EL (cell line): ENCODE results near the gene GALNT17.
"Not testable (repeated sequence)": the region's sequence is repeated elsewhere in the genome, so short reads cannot be mapped to it uniquely, and the experiment has no call there.

Experiments used
- DNase-seq: peaks from one replicate; pipeline ENCODE4 v3.0.0-alpha.2; 2016

Gene GALNT17

DNA sequence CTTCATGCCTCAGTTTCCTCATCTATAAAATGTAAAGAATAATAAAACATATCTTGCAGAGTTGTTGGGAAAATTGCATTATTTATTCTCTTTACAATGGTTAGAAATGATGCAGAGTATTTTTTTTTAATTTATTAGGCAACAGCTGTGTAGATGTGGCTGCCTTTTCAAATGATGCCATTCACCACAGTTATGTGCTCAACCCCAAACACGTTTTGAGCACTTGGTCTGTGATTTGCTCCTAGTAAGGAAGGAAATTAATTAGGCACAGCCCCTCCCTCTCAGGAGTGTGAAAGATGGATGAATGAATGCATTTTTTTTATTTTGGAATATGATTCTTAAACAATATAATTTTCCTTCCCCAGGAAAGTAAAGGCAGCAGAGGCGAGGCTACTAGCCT, 575.1 kb downstream of the GALNT17 start:
- DNase-seq = no peak

DNA sequence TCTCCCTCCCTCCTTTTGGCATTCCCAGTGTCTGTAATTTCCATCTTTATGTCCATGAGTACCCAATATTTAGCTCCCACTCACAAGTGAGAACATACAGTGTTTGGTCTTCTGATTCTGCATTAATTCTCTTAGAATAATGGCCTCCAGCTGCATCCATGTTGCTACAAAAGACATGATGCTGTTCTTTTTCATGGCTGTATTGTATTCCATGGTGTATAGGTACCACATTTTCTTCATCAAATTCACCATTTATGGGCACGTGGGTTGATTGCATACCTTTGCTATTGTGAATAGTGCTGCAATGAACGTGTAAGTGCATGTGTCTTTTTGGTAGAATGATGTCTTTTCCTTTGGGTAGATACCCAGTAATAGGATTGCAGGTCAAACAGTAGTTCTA, 576.8 kb downstream of the GALNT17 start:
- no peak for DNase-seq

DNA sequence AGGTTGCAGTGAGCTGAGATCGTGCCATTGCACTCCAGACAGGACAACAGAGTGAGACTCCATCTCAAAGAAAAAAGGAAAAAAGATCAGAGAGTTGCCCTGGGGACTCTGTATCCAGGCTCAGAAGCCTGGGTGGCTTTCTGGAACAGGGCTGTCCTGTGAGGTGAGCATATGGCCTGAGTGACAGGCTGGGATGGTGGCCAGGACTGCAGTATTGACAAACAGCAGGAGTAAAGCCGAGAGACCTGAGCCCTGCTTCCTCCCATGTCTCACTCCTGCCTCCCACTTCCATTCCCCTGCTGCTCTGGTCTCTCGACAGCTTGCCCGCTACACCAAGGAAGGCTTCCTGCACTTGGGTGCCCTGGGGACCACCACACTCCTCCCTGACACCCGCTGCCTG, 578.5 kb downstream of the GALNT17 start:
- DNase-seq = no peak

DNA sequence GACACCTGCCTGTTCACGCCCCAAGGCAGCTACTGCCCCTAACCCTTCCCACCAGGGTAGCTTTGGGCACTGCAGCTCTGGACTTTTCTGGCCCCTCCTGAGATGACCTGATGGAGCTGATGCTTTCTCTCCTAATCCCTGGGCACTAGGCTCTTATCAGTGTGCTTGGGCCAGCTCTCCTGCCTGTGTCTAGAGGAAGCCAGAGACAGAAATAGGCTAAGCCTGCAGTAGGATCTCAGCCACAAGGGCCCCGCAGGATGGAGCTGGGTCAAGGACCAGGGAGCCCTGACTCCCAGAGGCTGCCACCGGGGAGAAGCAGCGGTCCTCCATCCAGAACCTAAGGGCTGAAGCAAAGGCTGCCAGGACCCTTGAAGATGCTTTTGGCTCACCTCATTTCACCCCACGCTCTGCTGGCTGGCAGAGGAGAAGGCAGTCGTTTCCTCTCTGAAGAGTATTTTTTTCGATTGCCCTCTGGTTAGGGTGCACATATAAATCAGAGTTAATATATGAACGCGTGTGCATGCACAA, 580.8 kb downstream of the GALNT17 start:
- no peak for DNase-seq

DNA sequence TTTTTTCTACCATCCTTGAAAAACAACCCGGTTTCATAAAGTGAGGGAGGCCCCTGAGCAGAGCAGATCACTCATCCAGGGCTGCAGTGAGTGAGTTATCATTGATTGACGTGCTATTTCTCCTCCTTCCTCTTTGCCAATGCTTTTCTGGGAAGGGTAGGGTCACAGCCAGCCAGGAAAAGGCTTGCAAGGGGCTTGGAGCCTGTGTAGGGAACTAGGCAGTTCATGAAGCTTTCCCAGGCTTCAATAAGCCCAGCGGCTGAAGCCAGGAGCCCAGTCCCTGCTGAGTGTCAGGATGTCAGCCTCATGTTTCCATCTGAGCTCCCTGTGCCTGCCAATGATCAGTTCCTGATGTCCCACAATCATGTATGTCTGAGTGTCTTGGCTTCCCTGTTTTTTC, 584.7 kb downstream of the GALNT17 start:
- no peak for DNase-seq

DNA sequence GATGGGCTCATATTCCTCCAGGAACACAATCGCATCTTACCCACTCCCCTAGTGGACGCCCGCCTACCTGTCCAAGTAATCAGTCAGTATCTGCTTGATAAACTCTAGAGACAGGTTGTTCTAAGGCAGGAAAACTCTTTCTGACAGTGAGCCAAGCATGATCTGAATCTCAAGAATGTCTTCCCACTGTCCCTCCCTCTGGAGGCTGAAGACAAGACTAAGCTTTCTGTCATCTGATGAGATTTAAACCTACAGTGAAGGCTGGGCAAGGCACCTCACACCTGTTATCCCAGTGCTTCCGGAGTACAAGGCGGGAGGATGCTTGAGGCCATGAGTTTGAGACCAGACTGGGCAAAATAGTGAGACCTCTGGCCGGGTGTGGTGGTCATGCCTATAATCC, 586.6 kb downstream of the GALNT17 start:
- DNase-seq = no peak

DNA sequence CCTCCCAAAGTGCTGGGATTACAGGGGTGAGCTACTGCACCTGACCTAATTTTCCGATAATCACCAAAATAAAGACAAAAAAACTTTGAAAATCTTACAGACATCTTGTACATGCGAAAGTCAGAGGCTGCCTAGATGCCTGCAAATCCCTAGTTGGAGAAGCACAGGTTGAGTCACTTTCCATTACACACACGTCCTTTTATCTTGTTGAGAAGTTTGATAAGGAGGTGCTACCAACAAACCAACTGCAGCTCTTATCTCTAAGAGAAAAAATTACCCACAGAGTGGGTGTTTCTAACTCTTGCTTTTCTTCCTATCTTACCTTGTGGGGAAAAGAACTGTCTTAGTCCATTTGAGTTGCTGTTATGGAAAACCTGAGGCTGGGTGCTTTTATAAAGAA, 589.8 kb downstream of the GALNT17 start:
- DNase-seq = no peak

DNA sequence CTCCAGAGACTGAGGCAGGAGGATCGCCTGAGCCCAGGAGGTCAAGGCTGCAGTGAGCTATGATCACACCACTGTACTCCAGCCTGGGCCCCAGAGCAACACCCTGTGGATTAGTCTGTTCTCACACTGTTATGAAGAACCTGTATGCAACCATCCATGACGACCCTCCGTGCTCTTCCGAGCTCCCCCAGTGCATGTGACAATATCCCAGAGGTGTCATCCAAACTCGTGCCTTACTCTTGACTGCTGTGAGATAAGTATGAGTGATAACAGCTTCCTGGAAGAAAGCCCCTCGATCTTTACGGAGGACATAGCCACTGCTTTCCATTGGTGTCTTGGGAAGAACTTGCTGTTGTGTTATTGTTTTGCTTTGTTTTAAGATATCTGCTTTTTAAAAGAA, 591.9 kb downstream of the GALNT17 start:
- DNase-seq = no peak

DNA sequence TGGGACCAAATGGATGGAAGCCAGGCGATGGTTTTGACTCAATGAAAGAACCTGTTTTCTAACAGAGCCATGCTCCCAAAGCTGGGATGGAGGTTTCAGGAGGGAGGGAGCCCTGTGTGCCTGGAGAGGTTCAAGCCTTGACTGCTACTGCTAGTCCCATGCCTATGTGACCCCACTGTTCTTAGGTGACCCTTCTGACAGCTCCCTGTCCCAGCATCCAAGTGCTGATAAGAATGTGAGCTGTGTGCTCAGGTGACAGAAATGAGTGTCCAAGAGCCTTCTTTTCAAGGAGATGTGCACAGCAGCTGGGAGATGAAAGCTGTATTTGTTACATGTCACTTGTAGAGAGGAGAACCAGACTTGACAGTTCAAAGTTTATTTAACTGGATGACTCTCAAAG, 595.4 kb downstream of the GALNT17 start:
- no peak for DNase-seq

DNA sequence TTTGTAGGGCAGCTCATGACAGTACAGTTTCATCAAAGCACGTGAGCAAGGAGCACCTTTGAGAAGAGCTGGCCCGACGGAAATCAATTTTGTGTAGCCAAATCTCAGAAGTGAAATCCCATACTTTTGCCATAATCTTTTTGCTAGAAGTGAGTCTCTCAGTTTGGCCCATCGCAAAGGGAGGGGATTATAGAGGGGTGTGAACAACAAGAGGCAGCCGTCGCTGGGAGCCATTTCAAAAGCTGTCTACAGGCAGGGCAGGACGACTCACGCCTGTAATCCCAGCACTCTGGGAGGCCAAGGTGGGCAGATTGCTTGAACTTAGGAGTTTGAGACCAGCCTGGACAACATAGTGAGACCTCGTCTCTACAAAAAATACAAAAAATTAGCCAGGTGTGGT, 599.8 kb downstream of the GALNT17 start:
- DNase-seq = no peak

DNA sequence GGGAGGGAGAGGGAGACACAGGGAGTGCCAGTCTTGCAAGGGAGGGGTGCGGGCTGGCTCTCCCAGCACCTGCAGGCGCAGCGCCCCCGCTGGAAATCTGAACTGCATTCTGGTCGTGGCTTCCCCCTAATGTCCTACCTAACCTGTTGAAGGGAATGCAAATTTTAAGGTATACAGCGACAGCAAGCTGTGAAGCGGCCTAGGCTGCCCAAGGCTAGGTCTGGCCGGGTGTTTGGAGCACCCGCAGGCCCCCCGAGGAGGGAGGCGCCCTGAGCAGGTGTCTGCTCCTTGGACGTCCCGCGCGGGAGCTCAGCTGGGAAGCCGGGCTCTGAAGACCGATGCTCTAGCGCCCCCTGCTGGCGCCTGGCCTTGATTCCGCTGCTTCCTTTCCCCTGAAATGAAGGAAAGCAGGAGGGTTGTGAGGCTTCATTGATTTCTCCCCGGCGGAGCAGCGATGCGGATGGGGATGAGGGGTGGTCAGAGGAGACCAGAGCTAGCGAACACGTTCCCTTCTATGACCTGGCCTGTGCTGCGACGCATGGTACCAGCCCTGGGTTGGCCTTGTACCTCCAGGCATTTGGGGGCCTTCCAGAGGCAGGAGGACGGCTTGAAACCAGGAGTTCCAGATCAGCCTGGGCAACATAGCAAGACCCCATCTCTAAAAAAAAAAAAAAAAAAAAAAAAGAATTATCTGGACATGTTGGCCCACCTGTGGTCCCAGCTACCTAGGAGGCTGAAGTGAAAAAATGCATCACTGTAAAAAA, 601.3 kb downstream of the GALNT17 start:
- DNase-seq = peak; percentile 3

DNA sequence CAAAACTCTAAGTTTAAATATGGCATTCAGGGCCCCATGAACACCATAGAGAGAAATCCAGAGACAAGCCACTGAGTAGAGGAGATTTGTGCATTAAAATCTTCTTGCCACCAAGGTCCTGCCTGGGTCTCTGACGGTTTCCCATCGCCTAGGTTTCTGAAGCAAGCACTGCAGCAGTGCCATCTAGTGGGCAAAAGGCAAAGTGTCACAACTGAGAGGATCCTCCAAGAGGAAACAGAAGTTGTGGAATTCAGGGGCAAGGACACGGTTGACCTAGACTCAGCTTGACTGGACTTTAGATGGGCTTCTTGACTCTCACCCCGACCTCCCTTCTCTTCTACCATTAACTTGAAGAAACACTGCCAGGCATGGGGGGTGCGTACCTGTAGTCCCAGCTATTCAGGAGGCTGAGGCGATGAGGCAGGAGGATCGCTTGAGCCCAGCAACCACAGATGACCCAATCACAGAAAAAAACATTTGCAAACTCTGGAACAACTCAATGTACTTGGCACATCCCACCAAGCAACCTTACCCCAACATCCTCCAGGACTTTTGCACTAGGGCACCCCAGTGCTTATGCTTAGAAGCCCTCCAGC, 604.1 kb downstream of the GALNT17 start:
- peak; percentile 20 for DNase-seq

DNA sequence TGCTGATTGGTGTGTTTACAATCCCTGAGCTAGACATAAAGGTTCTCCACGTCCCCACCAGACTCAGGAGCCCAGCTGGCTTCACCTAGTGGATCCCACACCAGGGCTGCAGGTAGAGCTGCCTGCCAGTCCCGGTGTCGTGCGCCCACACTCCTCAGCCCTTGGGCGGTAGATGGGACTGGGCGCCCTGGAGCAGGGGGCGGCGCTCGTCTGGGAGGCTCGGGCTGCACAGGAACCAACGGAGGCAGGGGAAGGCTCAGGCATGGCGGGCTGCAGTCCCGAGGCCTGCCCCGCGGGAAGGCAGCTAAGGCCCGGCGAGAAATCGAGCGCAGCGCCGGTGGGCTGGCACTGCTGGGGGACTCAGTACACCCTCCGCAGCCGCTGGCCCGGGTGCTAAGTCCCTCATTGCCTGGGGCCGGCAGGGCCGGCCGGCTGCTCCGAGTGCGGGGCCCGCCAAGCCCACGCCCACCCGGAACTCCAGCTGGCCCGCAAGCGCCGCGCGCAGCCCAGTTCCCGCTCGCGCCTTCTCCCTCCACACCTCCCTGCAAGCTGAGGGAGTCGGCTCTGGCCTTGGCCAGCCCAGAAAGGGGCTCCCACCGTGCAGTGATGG, 606.1 kb downstream of the GALNT17 start:
- not testable (repeated sequence) for DNase-seq

DNA sequence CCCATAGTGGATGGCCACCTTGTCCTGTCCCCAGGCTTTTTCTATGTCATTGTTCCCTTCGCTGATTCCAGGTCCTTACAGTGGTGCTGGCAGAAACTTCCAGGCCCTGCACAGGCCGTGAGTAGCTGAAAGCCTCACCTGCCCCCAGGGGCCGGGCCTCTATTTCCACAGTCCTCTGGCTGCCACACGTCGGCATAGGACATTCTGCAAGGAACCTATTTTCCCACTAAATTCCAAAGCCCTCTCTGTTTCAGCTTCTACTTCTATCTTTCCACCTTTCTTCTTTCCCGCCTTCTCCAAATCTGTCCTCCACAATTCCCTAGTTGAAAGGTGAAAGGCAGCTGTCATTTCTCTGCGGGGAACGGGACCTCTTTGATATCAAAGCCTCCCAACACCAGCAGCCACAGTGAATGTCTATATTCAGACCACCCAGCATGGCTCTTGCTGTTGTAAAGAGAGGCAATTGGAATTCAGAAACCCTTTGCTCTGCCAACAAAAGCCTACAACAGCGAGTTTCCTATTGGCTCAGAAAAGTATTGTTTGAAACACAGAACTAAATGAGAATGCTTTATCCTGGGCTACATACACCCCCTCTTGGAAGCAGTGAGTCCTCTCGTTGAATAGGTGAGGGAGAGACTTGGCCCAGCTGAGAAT, 607.7 kb downstream of the GALNT17 start:
- no peak for DNase-seq

DNA sequence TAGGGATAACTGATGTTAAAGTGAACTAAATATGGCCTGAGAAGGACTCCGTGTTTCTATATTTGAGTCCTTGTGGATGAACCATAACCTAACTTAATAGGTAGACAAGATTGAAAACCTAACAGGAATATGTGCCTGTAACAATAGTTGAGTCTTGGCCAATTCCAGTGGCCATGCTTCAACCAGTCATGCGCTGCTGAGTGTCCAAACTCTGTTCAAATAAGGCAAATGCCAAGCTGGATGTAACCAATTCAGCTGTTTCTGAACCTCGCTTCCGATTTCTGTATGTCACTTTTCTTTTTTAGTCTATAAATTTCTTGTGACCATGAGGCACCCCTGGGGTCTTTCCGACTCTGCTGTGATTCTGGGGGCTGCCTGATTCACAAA, 608.2 kb downstream of the GALNT17 start:
- DNase-seq = no peak

DNA sequence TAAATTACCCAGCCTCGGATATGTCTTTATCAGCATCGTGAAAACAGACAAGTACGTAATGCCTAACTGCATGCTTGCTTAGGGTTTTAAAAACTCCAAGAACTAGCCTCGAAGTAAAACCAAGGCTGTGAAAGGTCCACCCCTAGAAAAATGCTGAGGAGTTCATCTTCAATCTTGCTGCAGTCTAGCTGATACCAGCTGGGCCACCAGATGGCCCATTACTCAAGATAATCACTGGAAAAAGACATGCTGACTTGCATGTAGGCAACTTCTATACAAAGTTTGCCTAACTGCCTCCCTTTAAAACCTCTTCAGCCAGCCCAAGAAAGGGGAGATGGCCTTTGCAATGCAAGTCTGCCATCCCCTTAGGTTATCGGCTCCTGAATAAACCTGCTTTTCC, 614.1 kb downstream of the GALNT17 start:
- no peak for DNase-seq

DNA sequence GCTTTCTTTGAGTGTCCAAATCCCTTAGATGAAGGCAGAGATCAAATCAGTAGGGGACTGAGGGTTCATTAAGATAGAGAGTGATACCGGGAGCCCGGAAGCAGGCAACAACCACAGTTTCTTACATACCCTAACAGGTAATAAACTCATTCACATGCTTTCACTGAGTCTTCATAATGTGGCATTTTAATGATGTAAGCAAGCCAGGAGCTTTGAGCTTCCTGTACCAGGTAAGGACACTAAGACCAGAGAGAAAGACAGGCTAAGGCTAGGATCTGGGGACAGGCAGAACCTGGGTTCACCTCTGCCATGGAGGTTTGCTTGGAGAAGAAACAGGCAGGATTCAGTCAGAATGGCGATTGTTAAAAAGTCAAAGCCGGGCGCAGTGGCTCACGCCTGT, 618.3 kb downstream of the GALNT17 start:
- DNase-seq = no peak

DNA sequence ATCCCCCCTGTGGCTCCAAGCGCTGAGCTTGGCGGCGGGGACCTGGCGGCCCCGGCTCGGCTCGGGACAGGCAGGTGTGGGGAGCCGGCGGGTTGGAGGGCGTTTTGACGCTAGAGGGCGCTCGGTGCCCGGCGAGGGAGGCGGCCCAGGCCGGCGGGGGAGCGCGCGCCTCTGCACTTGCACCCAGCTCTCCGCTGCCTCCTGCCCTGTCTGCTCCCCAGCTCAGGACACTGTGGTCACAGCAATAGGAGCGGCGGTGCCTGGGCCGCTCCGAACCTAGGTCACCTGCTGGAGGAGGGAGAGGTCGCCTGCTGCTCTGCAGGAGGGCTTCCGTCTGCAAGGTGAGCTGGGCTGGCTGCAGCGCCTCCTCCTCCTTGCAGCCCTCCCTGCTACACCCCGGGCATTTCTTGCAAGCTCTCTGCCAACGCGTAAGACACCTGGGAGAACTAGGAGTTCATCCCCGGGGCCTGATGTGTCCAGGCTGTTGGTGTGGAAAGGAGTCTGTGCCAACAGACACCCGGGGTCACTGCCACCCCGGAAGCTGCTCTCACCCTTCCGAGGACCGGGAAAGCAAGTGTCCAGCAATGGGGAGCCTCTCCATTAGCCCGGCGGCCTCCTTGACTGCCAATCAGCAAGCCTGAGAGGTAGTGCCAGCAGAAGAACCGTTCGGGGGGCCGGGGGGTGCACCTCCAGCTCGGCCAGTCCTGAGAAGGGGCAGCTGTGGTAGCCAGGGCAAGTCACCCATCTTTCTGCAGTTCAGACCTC, 620.4 kb downstream of the GALNT17 start:
- DNase-seq = no peak

DNA sequence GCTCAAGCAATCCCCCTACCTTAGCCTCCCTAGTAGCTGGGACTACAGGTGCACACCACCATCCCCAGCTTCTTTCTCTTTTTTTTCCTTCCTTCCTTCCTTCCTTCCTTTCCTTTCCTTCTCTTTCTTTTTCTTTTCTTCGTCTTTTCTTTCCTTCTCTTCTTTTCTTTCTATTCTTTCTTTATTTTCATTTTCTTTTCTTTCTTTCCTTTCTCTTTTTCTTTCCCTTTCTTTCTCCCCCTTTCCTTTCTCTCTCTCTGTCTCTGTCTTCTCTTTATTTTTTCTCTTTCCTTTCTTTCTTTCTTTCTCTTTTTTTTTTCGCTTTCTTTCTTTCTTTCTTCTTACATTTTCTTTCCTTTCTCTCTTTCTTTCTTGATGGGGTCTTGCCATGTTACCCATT, 621.3 kb downstream of the GALNT17 start:
- no peak for DNase-seq

DNA sequence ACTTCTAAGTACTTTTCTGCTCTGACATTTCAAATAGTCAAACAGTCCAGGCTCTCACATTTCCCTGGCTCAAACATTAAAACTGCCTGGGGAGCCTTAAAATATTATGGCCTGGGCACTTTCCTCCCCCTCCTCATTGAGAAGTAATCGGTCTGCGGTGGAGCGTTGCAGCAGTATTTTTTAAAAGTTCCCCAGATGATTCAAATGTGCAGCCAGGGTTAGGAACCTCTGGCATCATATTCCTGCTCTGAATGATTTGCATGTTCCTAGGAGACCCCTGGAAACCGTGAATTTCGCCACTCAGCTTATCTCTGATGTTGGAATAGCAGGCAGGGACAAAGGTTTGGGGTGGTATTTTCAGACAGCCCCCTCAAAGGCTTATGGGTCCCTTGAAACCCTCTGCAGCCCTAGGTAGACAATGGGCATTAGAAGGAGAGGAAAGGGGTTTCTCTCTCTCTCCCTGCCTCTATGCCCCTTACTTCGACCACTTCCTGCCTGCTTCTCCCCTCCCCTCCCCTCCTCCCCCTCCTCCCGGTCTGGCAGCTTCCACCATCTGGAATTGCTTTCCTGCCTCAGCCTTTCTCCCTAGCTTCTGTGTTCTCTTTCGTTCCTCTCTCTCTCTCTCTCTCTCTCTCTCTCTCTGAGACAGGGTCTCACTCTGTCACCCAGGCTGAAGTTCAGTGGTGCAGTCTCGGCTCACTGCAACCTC, 622.2 kb downstream of the GALNT17 start:
- no peak for DNase-seq

DNA sequence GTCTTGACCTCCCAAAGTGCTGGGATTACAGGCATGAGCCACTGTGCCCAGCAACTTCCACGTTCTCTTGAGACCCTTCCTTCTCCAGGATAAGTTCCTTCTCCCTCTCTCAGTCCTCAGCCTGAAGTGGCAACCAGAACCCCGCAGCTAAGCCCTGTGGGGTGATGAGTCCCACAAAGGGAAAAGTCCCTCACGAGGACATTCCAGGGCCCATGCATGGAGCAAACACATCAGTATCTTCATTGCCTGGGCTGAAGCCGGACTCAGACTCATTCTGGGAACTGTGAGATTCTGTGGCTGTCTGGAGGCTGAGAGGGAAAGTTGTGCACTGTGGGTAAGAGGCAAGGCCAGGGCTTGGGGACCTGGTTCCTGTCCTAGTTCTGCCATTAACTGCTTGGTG, 622.9 kb downstream of the GALNT17 start:
- DNase-seq = no peak

DNA sequence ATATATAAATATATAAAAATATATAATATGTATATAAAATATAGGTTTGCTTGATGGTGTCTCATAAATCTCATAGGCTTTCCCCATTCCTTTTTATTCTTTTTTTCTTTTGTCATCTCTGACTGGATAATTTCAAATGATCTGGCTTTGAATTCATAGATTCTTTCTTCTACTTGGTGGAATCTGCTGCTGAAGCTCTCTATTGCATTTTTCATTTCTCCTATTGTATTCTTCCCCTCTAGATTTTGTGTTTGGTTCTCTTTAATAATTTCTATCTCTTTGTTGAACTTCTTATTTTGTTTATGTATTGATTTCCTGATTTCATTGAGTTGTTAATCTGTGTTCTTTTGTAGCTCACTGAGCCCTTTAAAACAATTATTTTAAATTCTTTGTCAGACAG, 629.4 kb downstream of the GALNT17 start:
- no peak for DNase-seq
